IMR-90 (cell line): ENCODE data around the gene MACC1. TPM values are rescaled to one million over a fixed set of nuclear protein-coding genes. Genes with fewer than 3 reads are reported as not detected.

Experiments
- ATAC-seq: fragments of 200-7000 bp; cut with Tn5 transposase; 2 replicates; pipeline ENCODE4 v1.9.1; 2020; ENCODE audit warnings: low read depth, mild to moderate bottlenecking, moderate library complexity
- BruUV-seq: library from RNA; stranded (reverse); fragments of 400-500 nt; replicated peaks from 2 replicates; lab custom pipeline; 2021; lab: Mats Ljungman, UMichigan
- CTCF ChIA-PET: fragments of 300-600 bp; formaldehyde crosslinking; extraction: SDS; loops from one replicate; lab custom pipeline; 2021; ENCODE audit warnings: antibody characterized with exemption; lab: Yijun Ruan, JAX
- POLR2A ChIA-PET: fragments of 300-600 bp; sonication (Branson Sonifier 250); formaldehyde crosslinking; loops from one replicate; lab custom pipeline; 2022; ENCODE audit warnings: antibody characterized with exemption; ENCODE audit not compliant: unreplicated experiment; lab: Charles Lee
- DNase-seq: peaks from one replicate; pipeline ENCODE4 v3.0.0; 2013
- H2AFZ ChIP-seq: replicated peaks from 2 replicates; pipeline ENCODE3; 2013; ENCODE audit warnings: low read length, mild to moderate bottlenecking; ENCODE audit not compliant: poor library complexity
- H2AK5ac ChIP-seq: 2 replicates; pipeline ENCODE4 v1.6.1; 2013; ENCODE audit warnings: low read depth, low read length, inconsistent platforms
- H2AK9ac ChIP-seq: replicated peaks from 2 replicates; pipeline ENCODE3; 2013; ENCODE audit warnings: mild to moderate bottlenecking, low read depth, low read length, moderate library complexity; ENCODE audit not compliant: poor library complexity
- H2BK120ac ChIP-seq: 2 replicates; pipeline ENCODE4 v1.6.1; 2013; ENCODE audit warnings: low read depth, low read length, inconsistent platforms
- H2BK15ac ChIP-seq: 3 replicates; pipeline ENCODE4 v1.6.1; 2013; ENCODE audit warnings: low read depth, low read length, inconsistent platforms
- H2BK20ac ChIP-seq: 2 replicates; pipeline ENCODE4 v1.6.1; 2013; ENCODE audit warnings: low read depth, mild to moderate bottlenecking, inconsistent platforms, low read length, moderate library complexity
- H2BK5ac ChIP-seq: 2 replicates; pipeline ENCODE4 v1.6.1; 2013; ENCODE audit warnings: mild to moderate bottlenecking, low read depth, low read length, inconsistent platforms; ENCODE audit not compliant: poor library complexity, severe bottlenecking
- H3K14ac ChIP-seq: replicated peaks from 2 replicates; pipeline ENCODE4 v1.6.1; 2013; ENCODE audit warnings: low read depth, low read length, inconsistent platforms
- H3K18ac ChIP-seq: 2 replicates; pipeline ENCODE4 v1.6.1; 2013; ENCODE audit warnings: low read depth, low read length, control low read depth
- H3K23ac ChIP-seq: 2 replicates; pipeline ENCODE4 v1.6.1; 2013; ENCODE audit warnings: low read depth, low read length, inconsistent platforms
- H3K27ac ChIP-seq: 2 replicates; pipeline ENCODE4 v1.5.1; 2013; ENCODE audit warnings: mild to moderate bottlenecking, control low read depth, low read length; ENCODE audit not compliant: insufficient read depth
- H3K27me3 ChIP-seq: 2 replicates; pipeline ENCODE4 v1.6.1; 2013; ENCODE audit warnings: low read length; ENCODE audit not compliant: control insufficient read depth, insufficient read depth
- H3K36me3 ChIP-seq: 2 replicates; pipeline ENCODE4 v1.6.1; 2013; ENCODE audit warnings: low read length, mixed read lengths; ENCODE audit not compliant: control insufficient read depth, insufficient read depth
- H3K4ac ChIP-seq: 2 replicates; pipeline ENCODE4 v1.6.1; 2013; ENCODE audit warnings: low read depth, low read length, inconsistent platforms
- H3K4me1 ChIP-seq: 2 replicates; pipeline ENCODE4 v1.6.1; 2013; ENCODE audit warnings: low read length, mixed read lengths; ENCODE audit not compliant: control insufficient read depth, insufficient read depth
- H3K4me2 ChIP-seq: 2 replicates; pipeline ENCODE4 v1.6.1; 2013; ENCODE audit warnings: low read depth, mild to moderate bottlenecking, control low read depth, low read length, moderate library complexity
- H3K4me3 ChIP-seq: 2 replicates; pipeline ENCODE4 v1.5.1; 2013; ENCODE audit warnings: low read depth, mild to moderate bottlenecking, control low read depth, low read length, moderate library complexity; ENCODE audit not compliant: insufficient read depth
- H3K56ac ChIP-seq: 2 replicates; pipeline ENCODE4 v1.6.1; 2013; ENCODE audit warnings: low read length, inconsistent platforms; ENCODE audit not compliant: insufficient read depth; ENCODE audit errors: extremely low read depth
- H3K79me1 ChIP-seq, 2 experiments: 2 replicates each; pipeline ENCODE4 v1.6.1; 2013; ENCODE audit warnings: low read length in 2 of 2, inconsistent platforms in 1 of 2, low read depth in 1 of 2
- H3K9ac ChIP-seq: 2 replicates; pipeline ENCODE4 v1.6.1; 2013; ENCODE audit warnings: low read depth, low read length, control low read depth
- H3K9me1 ChIP-seq: 2 replicates; pipeline ENCODE4 v1.6.1; 2013; ENCODE audit warnings: low read length, inconsistent platforms; ENCODE audit not compliant: insufficient read depth
- H3K9me3 ChIP-seq: 2 replicates; pipeline ENCODE4 v1.6.1; 2013; ENCODE audit warnings: low read length; ENCODE audit not compliant: control insufficient read depth, insufficient read depth
- H4K20me1 ChIP-seq: 2 replicates; pipeline ENCODE4 v1.6.1; 2013; ENCODE audit warnings: low read length, inconsistent platforms; ENCODE audit not compliant: insufficient read depth
- H4K5ac ChIP-seq: 2 replicates; pipeline ENCODE4 v1.6.1; 2013; ENCODE audit warnings: mild to moderate bottlenecking, low read depth, low read length, control low read depth
- H4K8ac ChIP-seq, 2 experiments: 2 replicates each; pipeline ENCODE4 v1.6.1; 2013; ENCODE audit warnings: low read depth in 2 of 2, low read length in 2 of 2, control low read depth in 1 of 2, inconsistent platforms in 1 of 2
- H4K91ac ChIP-seq: 2 replicates; pipeline ENCODE4 v1.6.1; 2013; ENCODE audit warnings: low read depth, low read length, inconsistent platforms; ENCODE audit not compliant: insufficient read depth
- CHD1 ChIP-seq: IDR thresholded peaks from 2 replicates; pipeline ENCODE4 v1.6.1; 2012; ENCODE audit warnings: low read depth, low read length, improper control_type of control experiment
- FOS ChIP-seq: fragments of 150-350 bp; IDR thresholded peaks from 2 replicates; pipeline ENCODE4 v1.6.1; 2016; ENCODE audit warnings: low read depth, low read length
- MAFK ChIP-seq: IDR thresholded peaks from 2 replicates; pipeline ENCODE4 v1.6.1; 2012; ENCODE audit warnings: low read depth, low read length, improper control_type of control experiment
- MAZ ChIP-seq: IDR thresholded peaks from 2 replicates; pipeline ENCODE4 v1.6.1; 2012; ENCODE audit warnings: low read depth, mild to moderate bottlenecking, low read length, improper control_type of control experiment, moderate library complexity, borderline replicate concordance
- MXI1 ChIP-seq: IDR thresholded peaks from 2 replicates; pipeline ENCODE4 v1.6.1; 2012; ENCODE audit warnings: low read depth, mild to moderate bottlenecking, low read length, moderate library complexity, borderline replicate concordance
- POLR2A ChIP-seq: IDR thresholded peaks from 2 replicates; pipeline ENCODE4 v1.6.1; 2012; ENCODE audit warnings: mild to moderate bottlenecking, low read depth, low read length
- RAD21 ChIP-seq: IDR thresholded peaks from 2 replicates; pipeline ENCODE4 v1.6.1; 2012; ENCODE audit warnings: low read length, improper control_type of control experiment
- RCOR1 ChIP-seq: IDR thresholded peaks from 2 replicates; pipeline ENCODE4 v1.6.1; 2012; ENCODE audit warnings: mild to moderate bottlenecking, low read length, improper control_type of control experiment; ENCODE audit not compliant: insufficient replicate concordance
- SMC3 ChIP-seq: fragments of 150-350 bp; IDR thresholded peaks from 2 replicates; pipeline ENCODE4 v1.6.1; 2016; ENCODE audit warnings: low read depth, mild to moderate bottlenecking, antibody characterized with exemption, low read length, moderate library complexity
- dilution Hi-C: fragments of 300-500 bp; cut with HindIII; formaldehyde crosslinking; loops from one replicate; pipeline ENCODE4 v1.14.3; 2018; ENCODE audit warnings: low sequenced_read_pairs; ENCODE audit not compliant: unreplicated experiment
- in situ Hi-C: fragments of 300-500 bp; cut with MboI; formaldehyde crosslinking; loops from 3 replicates; pipeline ENCODE4 v1.14.3; 2019; ENCODE audit warnings: low sequenced_read_pairs, inconsistent platforms, mixed read lengths
- intact Hi-C: fragments of 100-400 bp; cut with micrococcal nuclease; formaldehyde crosslinking; loops from 2 replicates; pipeline ENCODE4 v1.10.0; 2022
- polyA plus RNA-seq, 3 experiments: library from polyadenylated mRNA; depleted of rRNA; stranded (reverse); fragments of >200 nt; gene quantifications; 2 replicates each; pipeline ENCODE4 v1.2.3, GENCODE V29; 2012; ENCODE audit warnings: low replicate concordance in 1 of 3
- total RNA-seq: library from RNA; depleted of rRNA; stranded (reverse); fragments of >200 nt; gene quantifications from 2 replicates; pipeline ENCODE4 v1.2.3, GENCODE V29; 2012
- TF ChIP-seq, protein P1 (sequence below): fragments of 150-350 bp; IDR thresholded peaks from 2 replicates; pipeline ENCODE4 v1.6.1; 2017; ENCODE audit warnings: mild to moderate bottlenecking, antibody characterized with exemption, low read length, low read depth

The MACC1 gene
- total and polyA plus RNA-seq, 2 of the 4 experiments (the other 2 are of a cell fraction): under 0.01 TPM; not detected in 1

DNA sequence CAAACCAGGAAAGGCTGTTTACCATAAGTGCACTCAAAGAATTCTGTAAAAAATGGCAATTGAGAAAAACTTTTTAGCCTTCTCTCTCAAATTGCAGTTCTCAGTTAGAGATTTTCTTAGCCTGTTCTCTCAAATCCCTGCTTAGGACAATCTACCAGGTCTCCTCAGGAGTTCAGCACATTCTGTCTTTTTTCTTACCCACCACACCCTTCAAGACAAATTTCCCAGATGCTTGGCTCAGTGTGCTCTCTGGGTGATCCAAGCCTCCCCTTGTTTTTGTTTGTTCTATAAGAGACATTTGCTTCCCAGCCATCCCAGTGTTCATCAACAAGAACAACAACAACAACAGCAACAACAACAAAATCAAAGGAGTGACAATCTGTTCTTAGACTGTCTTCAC lies 87.3 kb downstream of the MACC1 start:
- Histone ChIP-seq H2BK15ac (no peak overlapping the region), H2AFZ (no peak overlapping the region)

More for the DNA sequence above, 87.3 kb downstream of the MACC1 start:
- POLR2A ChIA-PET: no interaction called here
- Histone ChIP-seq H2BK5ac (no peak overlapping the region), H3K14ac (no peak overlapping the region), H2AK5ac (no peak overlapping the region), H3K23ac (no peak overlapping the region), H3K56ac (no peak overlapping the region), H4K5ac (no peak overlapping the region), H3K4me1 (no peaks in the 10 kb centered on the region), H3K9me3 (no peaks in the 10 kb centered on the region), H3K27me3 (no peaks in the 10 kb centered on the region), H3K18ac (no peak overlapping the region; the same call in 1 of the 2 replicates), H2BK120ac (no peak overlapping the region), H3K9ac (no peak overlapping the region), H3K4ac (no peak overlapping the region), H3K4me2 (no peak overlapping the region), H4K20me1 (no peaks in the 10 kb centered on the region), H4K91ac (no peak overlapping the region), H3K36me3 (no peaks in the 10 kb centered on the region), H3K27ac (no peak overlapping the region), H4K8ac (no peak overlapping the region), H2AK9ac (no peak overlapping the region), H3K79me1 (no peaks in the 10 kb centered on the region), H3K9me1 (no peaks in the 10 kb centered on the region), H2BK20ac (no peak overlapping the region), H3K4me3 (no peak overlapping the region)
- dilution Hi-C loops: no loop called here
- no TSS peak for BruUV-seq
- in situ Hi-C loops: no loop called here
- ATAC-seq (no peak), DNase-seq (no peak)
- intact Hi-C loops: no loop called here
- CTCF ChIA-PET: no interaction called here
- no peak for TF ChIP-seq RAD21
- TF ChIP-seq MAZ: no peak
- TF ChIP-seq MXI1: no peak
- TF ChIP-seq POLR2A: no peak
- no peak for TF ChIP-seq CHD1
- TF ChIP-seq MAFK: no peak
- no peak for TF ChIP-seq SMC3
- no peak for TF ChIP-seq RCOR1
- no peak for TF ChIP-seq FOS
- TF ChIP-seq, protein P1, sequence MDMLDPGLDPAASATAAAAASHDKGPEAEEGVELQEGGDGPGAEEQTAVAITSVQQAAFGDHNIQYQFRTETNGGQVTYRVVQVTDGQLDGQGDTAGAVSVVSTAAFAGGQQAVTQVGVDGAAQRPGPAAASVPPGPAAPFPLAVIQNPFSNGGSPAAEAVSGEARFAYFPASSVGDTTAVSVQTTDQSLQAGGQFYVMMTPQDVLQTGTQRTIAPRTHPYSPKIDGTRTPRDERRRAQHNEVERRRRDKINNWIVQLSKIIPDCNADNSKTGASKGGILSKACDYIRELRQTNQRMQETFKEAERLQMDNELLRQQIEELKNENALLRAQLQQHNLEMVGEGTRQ: no peak
